SK-N-SH (cell line): ENCODE data around the gene PHAF1. TPM values are rescaled to one million over a fixed set of nuclear protein-coding genes. Genes with fewer than 3 reads are reported as not detected.

Experiments
- CTCF ChIA-PET: fragments of 300-600, 350-600 bp; formaldehyde crosslinking; extraction: SDS; loops from one replicate; lab custom pipeline; 2021; lab: Yijun Ruan, JAX
- POLR2A ChIA-PET: fragments of 350-600 bp; sonication (Branson Sonifier 250); formaldehyde crosslinking; extraction: SDS; loops from one replicate; lab custom pipeline; 2020; ENCODE audit warnings: antibody characterized with exemption, inconsistent platforms; lab: Yijun Ruan, JAX
- DNase-seq: peaks from one replicate; pipeline ENCODE4 v3.0.0; 2012
- H2AFZ ChIP-seq: fragments of 200-600 bp; sonication (generic); 2 replicates; pipeline ENCODE4 v1.8.1; 2016; ENCODE audit warnings: antibody characterized with exemption, mild to moderate bottlenecking, low read depth
- H3F3A ChIP-seq: fragments of 200-600 bp; sonication (generic); replicated peaks from 2 replicates; pipeline ENCODE3; 2016; ENCODE audit warnings: antibody characterized with exemption, mild to moderate bottlenecking; ENCODE audit not compliant: insufficient read depth
- H3K27ac ChIP-seq, 2 experiments: fragments of 200-500 bp in 1 of 2; fragments of 200-600 bp in 1 of 2; sonication (Bioruptor generic) in 1 of 2; sonication (generic), shearing (Covaris generic) in 1 of 2; 2 replicates each; pipeline versions ENCODE4 v1.5.1 to v1.6.1; 2014 to 2016; ENCODE audit warnings: low read depth in 2 of 2, inconsistent platforms in 1 of 2, low read length in 1 of 2, mild to moderate bottlenecking in 1 of 2, mixed read lengths in 1 of 2
- H3K27me3 ChIP-seq: fragments of 200-600 bp; sonication (generic), shearing (Covaris generic); 2 replicates; pipeline ENCODE4 v1.6.1; 2016; ENCODE audit warnings: mixed run types; ENCODE audit not compliant: insufficient read depth
- H3K36me3 ChIP-seq, 2 experiments: fragments of 200-500 bp in 1 of 2; fragments of 200-600 bp in 1 of 2; sonication (Bioruptor generic) in 1 of 2; sonication (generic) in 1 of 2; replicated peaks in 1 of 2; 2 replicates each; pipeline versions ENCODE3 to v1.5.1; 2014 to 2016; ENCODE audit warnings: low read length in 1 of 2, mild to moderate bottlenecking in 1 of 2; ENCODE audit not compliant: insufficient read depth in 2 of 2, control insufficient read depth in 1 of 2
- H3K4me1 ChIP-seq, 2 experiments: fragments of 200-500 bp in 1 of 2; fragments of 200-600 bp in 1 of 2; sonication (Bioruptor generic) in 1 of 2; sonication (generic), shearing (Covaris generic) in 1 of 2; 2 replicates each; pipeline versions ENCODE4 v1.5.1 to v1.6.1; 2014 to 2016; ENCODE audit warnings: low read depth in 1 of 2, low read length in 1 of 2, mixed run types in 1 of 2; ENCODE audit not compliant: insufficient read depth in 2 of 2, control insufficient read depth in 1 of 2
- H3K4me2 ChIP-seq: fragments of 200-600 bp; sonication (generic), shearing (Covaris generic); 2 replicates; pipeline ENCODE4 v1.6.1; 2017; ENCODE audit warnings: mixed run types
- H3K4me3 ChIP-seq, 2 experiments: fragments of 200-500 bp in 1 of 2; fragments of 200-600 bp in 1 of 2; sonication (Bioruptor generic) in 1 of 2; sonication (generic), shearing (Covaris generic) in 1 of 2; 2 replicates each; pipeline versions ENCODE4 v1.5.1 to v1.8.1; 2014 to 2016; ENCODE audit warnings: low read depth in 2 of 2, inconsistent platforms in 1 of 2, low read length in 1 of 2, mild to moderate bottlenecking in 1 of 2, mixed read lengths in 1 of 2, moderate library complexity in 1 of 2
- H3K79me2 ChIP-seq: fragments of 200-600 bp; sonication (generic); 2 replicates; pipeline ENCODE4 v1.8.1; 2017; ENCODE audit warnings: mild to moderate bottlenecking; ENCODE audit not compliant: insufficient read depth
- H3K9ac ChIP-seq: fragments of 200-600 bp; sonication (generic); 2 replicates; pipeline ENCODE4 v1.6.1; 2017; ENCODE audit warnings: mixed run types
- H3K9me2 ChIP-seq: fragments of 200-600 bp; sonication (generic); 2 replicates; pipeline ENCODE4 v1.6.1; 2017; ENCODE audit warnings: mixed run types
- H3K9me3 ChIP-seq: fragments of 200-600 bp; sonication (generic); 2 replicates; pipeline ENCODE4 v1.6.1; 2017; ENCODE audit warnings: mixed run types, mild to moderate bottlenecking, moderate library complexity
- H4K20me1 ChIP-seq: fragments of 200-600 bp; sonication (generic); 2 replicates; pipeline ENCODE4 v1.6.1; 2017; ENCODE audit warnings: mild to moderate bottlenecking, mixed run types; ENCODE audit not compliant: insufficient read depth
- CHD2 ChIP-seq: fragments of 150-350 bp; IDR thresholded peaks from 2 replicates; pipeline ENCODE4 v1.6.1; 2018; ENCODE audit warnings: low read length; ENCODE audit not compliant: partially characterized antibody
- ELF1 ChIP-seq: IDR thresholded peaks from 2 replicates; pipeline ENCODE4 v1.4.0; 2012
- GABPA ChIP-seq: IDR thresholded peaks from 2 replicates; pipeline ENCODE4 v1.4.0; 2012; ENCODE audit warnings: low read depth, mild to moderate bottlenecking
- MXI1 ChIP-seq: IDR thresholded peaks from 2 replicates; pipeline ENCODE4 v1.6.1; 2012; ENCODE audit warnings: mild to moderate bottlenecking, low read depth, low read length, improper control_type of control experiment
- NFIC ChIP-seq: IDR thresholded peaks from 2 replicates; pipeline ENCODE4 v1.4.0; 2012; ENCODE audit warnings: borderline replicate concordance
- RCOR1 ChIP-seq: fragments of 150-350 bp; IDR thresholded peaks from 2 replicates; pipeline ENCODE4 v1.6.1; 2017; ENCODE audit warnings: antibody characterized with exemption, low read length
- RXRA ChIP-seq: IDR thresholded peaks from 2 replicates; pipeline ENCODE4 v1.4.0; 2012; ENCODE audit warnings: low read depth, mild to moderate bottlenecking, borderline replicate concordance
- TEAD4 ChIP-seq: IDR thresholded peaks from 2 replicates; pipeline ENCODE4 v1.4.0; 2012; ENCODE audit warnings: mild to moderate bottlenecking, borderline replicate concordance; ENCODE audit not compliant: insufficient read depth
- ZBTB33 ChIP-seq: IDR thresholded peaks from 2 replicates; pipeline ENCODE4 v1.4.0; 2012; ENCODE audit warnings: low read depth, borderline replicate concordance
- WGBS: methylation state at CpG from one replicate; pipeline ENCODE4 v1.1.6; 2017; ENCODE audit warnings: low lambda C conversion rate; 5-methylcytosine and 5-hydroxymethylcytosine counted together
- polyA plus RNA-seq, 3 experiments: library from polyadenylated mRNA; depleted of rRNA; stranded (reverse); fragments of >200 nt; gene quantifications; 2 replicates each; pipeline ENCODE4 v1.2.3, GENCODE V29; 2012
- TF ChIP-seq, protein P1 (sequence below): IDR thresholded peaks from 2 replicates; pipeline ENCODE4; 2012

Gene PHAF1
- polyA plus RNA-seq, 1 of the 3 experiments (the other 2 are of a cell fraction): 17.3 TPM

- Histone ChIP-seq H3K4me1 (peaks cover 0 to 8% of the 10 kb centered on the region in 2 experiments; a peak in 1 of 4 replicates), H2AFZ (no peak overlapping the region), H3K36me3 (peaks cover 13 to 48% of the 10 kb centered on the region in 2 experiments), H4K20me1 (no peaks in the 10 kb centered on the region), H3K9me2 (no peaks in the 10 kb centered on the region), H3K27me3 (no peaks in the 10 kb centered on the region), H3K27ac (no peak overlapping the region; a peak in 1 of 4 replicates), H3K9me3 (no peaks in the 10 kb centered on the region), H3K79me2 (no peaks in the 10 kb centered on the region), H3K9ac (no peak overlapping the region), H3K4me3 (no peak overlapping the region), H3F3A (peaks cover 8% of the 10 kb centered on the region), H3K4me2 (no peak overlapping the region)
- WGBS: 93% methylated on average over 7 of the region's 11 CpGs
- POLR2A ChIA-PET: no interaction called here
- TF ChIP-seq ZBTB33: no peak
- DNase-seq: no peak
- CTCF ChIA-PET: interaction anchor here (0.7 to 1.3 kb wide), 2 partner anchors 28 to 49 kb away, joined by 3 read pairs; no protein-coding TSS in a partner anchor
Measured at GRCh38 chr16:67148656-67149275, 39.0 kb downstream of the PHAF1 start.

DNA sequence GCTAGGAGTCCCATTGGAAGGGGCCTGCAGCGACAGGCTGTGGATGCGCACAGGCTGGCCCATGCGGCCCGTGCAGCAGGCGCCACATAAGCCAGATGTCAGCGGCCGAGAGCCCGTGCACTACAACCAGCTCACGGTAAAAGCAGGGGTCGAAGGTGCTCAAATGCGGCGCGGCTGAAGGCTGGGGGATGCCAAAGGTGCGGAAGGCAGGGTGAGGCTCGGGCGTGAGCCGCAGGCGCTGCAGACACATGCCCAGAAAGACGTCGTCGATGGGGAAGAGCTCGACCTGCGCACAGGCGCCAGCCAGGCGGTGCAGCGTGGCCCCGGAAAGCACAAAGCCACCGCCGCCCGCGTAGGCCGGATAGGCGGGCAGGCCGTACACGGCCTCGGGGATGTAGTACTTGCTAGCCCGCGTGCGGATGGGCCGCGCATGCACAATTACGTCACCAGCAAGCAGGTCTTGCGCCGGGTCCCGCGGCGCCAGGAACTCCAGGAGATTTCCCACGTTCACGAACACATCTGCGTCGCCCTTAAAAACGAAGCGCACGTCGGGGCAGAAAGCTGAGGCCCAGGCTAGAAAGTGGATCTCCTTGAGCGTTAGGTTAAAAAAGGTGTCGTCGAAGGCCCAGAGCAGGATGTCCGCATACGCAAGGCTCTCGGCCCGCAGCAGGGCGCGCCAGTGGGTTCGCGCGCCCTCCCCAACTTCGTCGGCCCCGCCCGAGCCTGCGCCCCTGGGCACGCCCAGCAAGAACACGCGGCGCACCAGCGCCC, 39.7 kb downstream of the PHAF1 start:
- ChIA-PET POLR2A (no interaction called here), CTCF (interaction anchor here (0.7 to 6.6 kb wide), 4 partner anchors 10 to 173 kb away, joined by 3 to 103 read pairs (median 3); no protein-coding TSS in a partner anchor)
- no peaks in the 10 kb centered on the region for H3K27me3 ChIP-seq
- no peak for TF ChIP-seq RXRA
- TF ChIP-seq, protein P1, sequence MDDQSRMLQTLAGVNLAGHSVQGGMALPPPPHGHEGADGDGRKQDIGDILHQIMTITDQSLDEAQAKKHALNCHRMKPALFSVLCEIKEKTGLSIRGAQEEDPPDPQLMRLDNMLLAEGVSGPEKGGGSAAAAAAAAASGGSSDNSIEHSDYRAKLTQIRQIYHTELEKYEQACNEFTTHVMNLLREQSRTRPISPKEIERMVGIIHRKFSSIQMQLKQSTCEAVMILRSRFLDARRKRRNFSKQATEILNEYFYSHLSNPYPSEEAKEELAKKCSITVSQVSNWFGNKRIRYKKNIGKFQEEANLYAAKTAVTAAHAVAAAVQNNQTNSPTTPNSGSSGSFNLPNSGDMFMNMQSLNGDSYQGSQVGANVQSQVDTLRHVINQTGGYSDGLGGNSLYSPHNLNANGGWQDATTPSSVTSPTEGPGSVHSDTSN: no peak
- TF ChIP-seq CHD2: no peak
- TF ChIP-seq NFIC: no peak
- no peak for TF ChIP-seq ELF1
- no peak for TF ChIP-seq GABPA
- no peak for TF ChIP-seq MXI1
- no peak for TF ChIP-seq RCOR1
- TF ChIP-seq TEAD4: no peak
- H3K27ac ChIP-seq: no peak overlapping the region; a peak in 1 of 4 replicates
- no peak overlapping the region for H2AFZ ChIP-seq
- H3K9me2 ChIP-seq: no peaks in the 10 kb centered on the region
- no peak overlapping the region for H3K4me2 ChIP-seq
- H4K20me1 ChIP-seq: no peaks in the 10 kb centered on the region
- H3K4me3 ChIP-seq: no peak overlapping the region; a peak in 1 of 4 replicates
- WGBS: 96% methylated on average over 68 of the region's 77 CpGs
- DNase-seq: no peak
- no peaks in the 10 kb centered on the region for H3K79me2 ChIP-seq
- H3F3A ChIP-seq: peaks cover 8% of the 10 kb centered on the region
- no peak overlapping the region for H3K9ac ChIP-seq
- peaks cover 12 to 46% of the 10 kb centered on the region in 2 experiments for H3K36me3 ChIP-seq
- H3K4me1 ChIP-seq: peaks cover 0 to 8% of the 10 kb centered on the region in 2 experiments; a peak in 1 of 4 replicates
- H3K9me3 ChIP-seq: no peaks in the 10 kb centered on the region
